GM20000 (cell line): Measurements from ENCODE around the gene TMEM127.

Experiments
- DNase-seq: peaks from one replicate; pipeline ENCODE4 v3.0.0; 2012; ENCODE audit warnings: low spot score
- CTCF ChIP-seq: IDR thresholded peaks from 2 replicates; pipeline ENCODE4 v1.5.1; 2012; ENCODE audit warnings: mild to moderate bottlenecking, control low read depth; ENCODE audit errors: extremely low read depth, missing control alignments

The TMEM127 gene

GRCh38 chr2:96253006-96253405 lies 12.8 kb downstream of the TMEM127 start:
- no peak for TF ChIP-seq CTCF
- no peak for DNase-seq

GRCh38 chr2:96252526-96252925 lies 13.3 kb downstream of the TMEM127 start:
- TF ChIP-seq CTCF = no peak
- no peak for DNase-seq

GRCh38 chr2:96251721-96252292 lies 14.0 kb downstream of the TMEM127 start:
- no peak for DNase-seq

GRCh38 chr2:96250188-96250587 lies 15.6 kb downstream of the TMEM127 start:
- TF ChIP-seq CTCF = no peak
- no peak for DNase-seq

More at GRCh38 chr2:96251721-96252292, 14.0 kb downstream of the TMEM127 start:
- TF ChIP-seq CTCF = no peak

- no peak for TF ChIP-seq CTCF
- no peak for DNase-seq
Measured at GRCh38 chr2:96249654-96250053, 16.1 kb downstream of the TMEM127 start.

- no peak for TF ChIP-seq CTCF
- no peak for DNase-seq
Measured at GRCh38 chr2:96248624-96249023, 17.2 kb downstream of the TMEM127 start.

GRCh38 chr2:96247896-96248295 lies 17.9 kb downstream of the TMEM127 start:
- TF ChIP-seq CTCF = no peak
- no peak for DNase-seq
